ENCODE results near the gene BCAS3.

Gene BCAS3

DNA sequence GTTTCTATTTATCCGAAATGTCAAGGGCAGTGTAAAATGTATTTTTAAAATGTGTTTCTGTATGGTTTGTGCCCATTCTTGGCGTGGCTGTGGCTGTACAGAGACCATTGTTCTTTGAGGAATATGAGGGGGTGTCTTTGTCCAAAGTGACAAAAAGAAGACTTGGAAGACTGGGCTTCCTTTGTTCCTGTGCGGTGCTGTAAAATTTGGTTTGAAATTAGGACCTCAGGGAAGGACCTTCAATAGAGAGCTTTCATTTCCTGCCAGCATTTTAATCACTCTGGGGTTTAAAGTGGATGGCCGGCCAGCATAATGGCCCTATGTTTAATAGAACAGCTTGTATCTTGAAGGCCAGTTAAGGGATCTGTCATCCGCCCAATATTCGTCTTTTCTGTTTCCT lies 531.9 kb downstream of the BCAS3 start:
- DNase-seq = no peak

DNA sequence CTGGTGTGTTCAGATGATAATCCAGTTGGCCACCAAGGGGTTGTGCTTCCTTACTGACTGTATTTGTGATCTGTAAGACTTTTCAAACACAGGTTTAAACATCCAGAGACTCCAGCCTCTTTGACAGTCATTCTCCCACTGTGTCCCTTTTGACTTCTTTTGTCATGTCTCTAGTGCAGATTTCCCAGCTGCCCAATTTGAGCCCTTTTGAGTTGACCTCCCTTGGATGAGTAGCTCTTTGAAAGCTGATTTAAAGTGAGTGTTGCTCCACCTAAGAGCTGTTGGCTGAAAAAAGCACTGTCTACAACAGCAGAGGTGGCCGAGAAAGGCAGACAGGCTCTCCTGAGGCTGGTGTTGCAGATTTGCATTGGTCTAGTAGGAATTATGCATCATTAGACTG lies 533.6 kb downstream of the BCAS3 start:
- DNase-seq = no peak

DNA sequence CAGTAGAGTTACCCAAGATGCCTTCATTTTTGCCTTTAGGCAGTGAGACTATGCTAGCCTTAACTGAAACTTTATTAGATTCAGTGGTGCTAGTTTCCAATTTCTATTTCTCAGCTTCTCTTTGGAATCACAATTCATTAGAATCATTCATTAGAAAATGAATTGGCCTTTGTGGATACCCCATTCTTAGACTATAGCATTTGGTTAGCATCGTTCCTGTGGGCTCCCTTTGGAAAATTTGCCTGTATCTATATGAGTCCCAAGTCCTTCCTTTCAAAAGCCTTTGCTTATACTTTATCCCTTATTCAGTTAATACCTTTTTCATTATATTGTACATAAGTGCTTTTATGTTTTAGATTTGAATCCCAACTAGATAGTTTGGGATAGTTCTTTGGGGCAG lies 535.0 kb downstream of the BCAS3 start:
- DNase-seq = no peak

DNA sequence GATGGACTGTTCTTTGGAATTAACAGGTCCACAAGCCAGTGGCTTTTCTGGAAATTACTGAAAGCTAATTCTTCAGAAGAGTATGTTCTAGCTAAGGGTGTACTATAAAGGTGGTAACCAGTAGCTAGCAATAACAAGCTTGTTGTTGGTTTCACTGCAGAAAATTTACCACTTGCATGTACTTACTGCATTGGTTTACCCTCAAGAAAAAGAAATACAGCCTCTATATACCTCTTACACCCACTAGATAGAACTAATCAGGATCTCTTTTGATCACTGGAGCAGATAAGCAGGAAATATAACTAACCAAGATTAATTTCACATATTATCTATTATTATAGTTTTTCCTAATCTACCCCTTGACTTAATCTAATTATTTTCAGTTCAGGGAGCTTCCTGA lies 537.1 kb downstream of the BCAS3 start:
- no peak for DNase-seq

DNA sequence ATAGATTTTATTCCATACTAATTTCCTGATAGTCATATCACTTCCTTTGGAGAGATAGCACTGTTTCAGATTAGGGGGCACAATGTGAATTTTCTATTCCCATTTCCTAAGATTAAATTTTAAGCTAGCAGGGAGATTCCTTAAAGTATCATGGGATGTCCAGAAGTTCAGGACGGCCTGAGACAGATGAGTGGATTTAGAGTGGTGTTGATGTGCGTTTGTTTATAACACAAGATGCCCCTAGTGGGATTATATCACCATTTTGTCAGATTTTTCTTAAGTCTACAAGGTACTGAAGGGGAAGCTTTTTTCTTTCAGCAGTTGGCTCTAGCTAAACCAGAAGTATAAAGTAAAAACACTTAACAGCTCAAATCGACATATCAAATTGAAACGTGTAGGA lies 538.4 kb downstream of the BCAS3 start:
- DNase-seq = no peak

DNA sequence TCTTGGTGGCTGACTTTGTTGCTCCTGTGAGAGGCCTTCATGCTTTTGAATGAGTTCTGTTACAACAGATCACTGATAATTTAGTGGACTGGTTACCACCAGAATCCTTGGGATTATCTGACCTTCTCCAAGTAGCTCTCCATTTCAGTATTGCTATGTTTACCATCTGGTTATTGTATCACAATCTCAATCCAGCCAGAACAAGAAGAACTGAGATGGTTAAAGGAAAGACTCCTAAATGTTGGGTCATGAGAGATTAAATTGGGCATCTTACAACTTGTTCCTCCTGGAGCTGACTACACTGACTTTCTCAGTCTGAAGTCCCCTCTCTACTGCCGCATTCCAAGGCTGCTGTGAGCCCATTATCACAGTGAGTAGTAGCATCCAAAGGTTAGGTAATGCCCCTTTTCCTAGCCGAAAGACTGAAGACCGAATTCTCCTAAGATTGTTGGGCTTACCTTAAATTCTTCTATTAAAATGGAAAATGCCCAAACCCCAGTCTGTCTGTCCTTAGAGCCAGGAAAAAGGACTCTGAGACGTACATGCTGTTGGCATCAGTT lies 540.3 kb downstream of the BCAS3 start:
- DNase-seq = no peak

DNA sequence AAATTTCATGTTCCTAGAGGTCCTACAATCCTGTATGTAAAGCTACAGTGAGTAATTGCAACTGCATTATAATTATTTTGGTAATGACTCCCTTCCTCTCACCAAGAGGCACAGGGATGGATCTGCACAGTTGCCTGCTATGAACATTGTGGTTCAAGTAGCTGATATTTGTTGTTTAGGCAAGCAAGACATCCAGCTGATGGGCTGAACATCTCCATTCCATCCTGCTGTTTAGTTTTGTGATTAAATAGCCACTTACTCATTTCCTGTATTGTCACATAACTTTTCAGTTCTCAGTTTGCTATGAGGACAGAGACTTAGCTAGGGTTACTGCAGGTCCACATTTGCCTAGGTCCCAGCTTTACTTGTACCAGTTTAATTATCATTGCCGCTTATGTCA lies 540.8 kb downstream of the BCAS3 start:
- no peak for DNase-seq

DNA sequence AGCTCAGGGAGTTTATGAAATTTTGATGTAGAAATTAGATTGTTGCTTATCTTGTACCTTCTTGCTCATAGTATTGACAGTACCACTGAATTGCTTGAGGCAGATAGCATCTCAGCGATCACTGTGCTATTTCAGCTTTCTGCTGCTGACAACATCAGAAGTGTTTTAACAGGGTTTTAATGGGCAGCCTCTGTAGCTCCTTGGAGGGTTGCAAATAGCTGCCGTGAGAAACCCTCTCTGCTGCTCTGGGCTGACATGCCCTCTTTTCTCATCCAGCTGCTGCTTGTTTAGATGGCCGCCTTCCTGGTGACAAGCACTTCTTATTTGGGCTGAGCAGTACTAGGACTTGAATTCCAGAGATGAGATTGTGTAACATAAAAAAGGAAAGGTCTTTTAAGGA lies 541.8 kb downstream of the BCAS3 start:
- DNase-seq = no peak

DNA sequence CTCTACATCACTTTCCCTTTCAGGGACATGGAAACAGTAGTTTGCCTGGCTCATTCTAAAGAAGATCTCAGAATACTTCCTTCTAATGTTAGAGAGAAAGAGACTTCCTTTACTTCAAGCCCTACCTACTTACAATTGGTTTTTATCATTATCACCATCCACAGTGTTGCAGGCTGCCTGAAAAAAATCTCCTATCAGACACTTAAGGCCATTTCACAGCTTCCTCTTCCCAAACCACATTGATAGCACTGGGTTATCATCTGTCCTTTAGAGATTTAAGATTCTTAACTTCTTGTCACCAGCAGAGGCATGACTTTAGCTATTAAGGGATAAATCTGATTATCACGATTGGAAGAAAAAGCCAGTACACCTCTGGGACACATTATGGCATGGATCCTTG lies 543.5 kb downstream of the BCAS3 start:
- no peak for DNase-seq

DNA sequence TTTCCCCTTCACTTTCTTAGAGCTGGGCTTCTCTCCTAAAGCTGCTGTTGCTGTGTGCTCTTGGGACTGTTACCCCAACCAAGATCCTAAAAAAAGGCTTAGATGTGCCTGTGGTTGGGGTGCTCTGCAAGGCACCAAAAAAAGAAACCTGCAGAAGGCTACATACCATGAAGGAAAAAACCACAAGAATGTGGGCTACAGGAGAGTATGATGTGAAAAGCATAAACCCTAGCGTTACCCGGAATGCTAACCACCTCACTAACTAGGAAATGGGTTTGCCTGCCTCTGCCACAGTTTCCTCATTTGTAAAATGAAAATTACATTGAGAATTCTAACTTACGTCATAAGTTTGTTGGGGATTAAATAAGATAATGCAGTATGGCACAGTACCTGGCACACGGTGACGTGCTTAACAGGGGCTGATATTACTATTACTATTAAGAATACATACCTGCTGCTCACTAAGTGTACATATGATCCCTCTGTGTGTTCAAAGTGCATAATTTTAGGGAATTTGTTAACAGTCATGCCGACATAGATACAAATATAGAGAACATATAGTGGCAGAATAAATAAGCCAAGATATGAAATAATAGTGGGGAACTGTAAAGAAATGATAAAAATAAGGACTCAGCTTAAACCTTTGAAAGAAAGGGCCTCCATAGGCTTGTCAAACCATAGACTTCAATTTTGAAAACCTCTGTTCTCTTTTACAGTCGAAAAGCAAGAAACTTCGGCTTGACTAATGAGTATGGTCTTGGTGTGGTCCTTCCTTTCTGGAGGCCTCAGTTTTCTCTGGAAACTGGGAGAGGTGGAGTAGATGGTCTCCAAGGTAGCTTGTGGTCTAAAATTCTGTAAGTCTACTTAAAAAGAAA lies 544.2 kb downstream of the BCAS3 start:
- DNase-seq = no peak

DNA sequence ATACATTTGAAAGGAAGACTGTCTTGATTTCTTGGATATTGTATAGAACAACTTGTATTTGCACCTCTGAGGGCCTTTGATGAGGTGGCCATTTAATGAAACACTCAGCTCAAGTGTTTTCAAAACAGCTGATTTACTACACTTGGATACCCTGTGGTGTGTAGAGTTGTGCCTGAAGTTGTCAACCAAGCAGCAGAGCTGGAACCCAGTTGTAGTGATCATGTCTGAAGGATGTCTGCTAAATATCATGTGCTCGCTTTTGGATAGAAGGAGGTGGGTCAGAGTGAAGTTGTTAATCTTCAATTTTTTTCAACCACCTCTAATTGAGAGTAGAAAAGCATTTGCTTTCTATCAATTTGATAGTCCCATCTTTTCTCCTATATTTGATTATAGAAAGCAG lies 546.1 kb downstream of the BCAS3 start:
- DNase-seq = no peak

DNA sequence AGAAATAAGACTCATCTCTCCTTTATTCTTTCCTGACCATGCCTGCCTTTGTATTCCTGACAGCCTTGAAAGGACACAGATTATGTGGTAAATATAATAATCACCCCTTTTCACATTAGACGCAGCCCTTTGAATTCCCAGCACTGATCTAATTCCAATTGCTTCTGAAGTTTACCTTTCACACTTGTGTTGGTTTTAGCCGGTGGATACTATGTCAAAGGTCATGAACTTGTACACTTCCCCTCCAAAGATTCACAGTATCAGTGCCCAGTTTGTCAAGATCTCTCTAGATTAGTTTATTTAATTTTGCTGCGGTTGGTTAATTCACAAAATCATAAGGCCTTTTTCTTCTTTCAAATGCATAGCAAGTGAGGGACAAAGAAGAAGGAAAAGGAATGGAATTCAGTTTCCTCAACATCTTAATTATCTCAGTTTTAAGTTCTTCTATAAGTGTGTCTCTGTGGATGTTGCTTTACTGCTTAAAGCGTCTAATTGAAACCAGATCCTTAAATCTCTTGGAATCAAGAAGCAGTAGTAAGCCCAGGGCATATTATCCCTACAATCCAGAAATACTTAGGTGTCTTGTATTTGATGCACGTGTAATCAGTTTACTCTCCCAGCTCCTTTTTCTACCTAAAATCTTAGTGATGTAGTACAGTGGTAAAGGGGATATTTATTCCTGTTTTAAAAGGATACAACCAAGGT lies 547.7 kb downstream of the BCAS3 start:
- DNase-seq = no peak

DNA sequence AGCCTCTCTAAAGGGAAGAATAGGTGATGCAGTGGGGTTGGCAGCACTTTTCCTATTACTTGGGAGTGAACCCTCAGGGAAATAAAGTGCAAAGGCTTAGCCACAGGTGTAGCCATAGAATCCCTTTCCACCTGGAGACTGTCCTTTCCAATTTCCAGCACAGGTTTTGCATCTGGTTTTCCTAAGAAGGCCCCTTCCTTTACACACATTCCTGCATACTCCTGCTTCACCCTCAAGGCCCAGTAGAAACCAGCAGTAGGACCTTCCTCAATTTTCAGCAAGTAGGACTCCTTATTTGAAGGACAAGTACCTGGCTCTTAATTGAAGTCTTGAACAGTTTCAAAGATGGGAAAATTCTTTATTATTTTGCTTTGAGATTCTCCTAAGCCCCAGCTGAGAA lies 550.2 kb downstream of the BCAS3 start:
- no peak for DNase-seq

DNA sequence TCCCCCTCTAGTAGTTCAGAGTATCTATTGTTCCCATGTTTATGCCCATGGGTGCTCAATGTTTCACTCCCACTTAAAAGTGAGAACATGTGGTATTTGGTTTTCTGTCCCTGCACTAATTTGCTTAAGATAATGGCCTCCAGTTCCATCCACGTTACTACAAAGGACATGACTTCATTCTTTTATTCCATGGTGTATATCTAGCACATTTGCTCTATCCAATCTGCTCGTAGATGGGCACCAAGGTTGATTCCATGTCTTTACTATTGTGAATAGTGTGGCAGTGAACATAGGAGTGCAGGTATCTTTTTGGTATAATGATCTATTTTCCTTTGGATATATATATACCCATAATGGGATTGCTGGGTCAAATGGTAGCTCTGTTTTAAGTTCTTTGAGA lies 552.8 kb downstream of the BCAS3 start:
- no peak for DNase-seq

DNA sequence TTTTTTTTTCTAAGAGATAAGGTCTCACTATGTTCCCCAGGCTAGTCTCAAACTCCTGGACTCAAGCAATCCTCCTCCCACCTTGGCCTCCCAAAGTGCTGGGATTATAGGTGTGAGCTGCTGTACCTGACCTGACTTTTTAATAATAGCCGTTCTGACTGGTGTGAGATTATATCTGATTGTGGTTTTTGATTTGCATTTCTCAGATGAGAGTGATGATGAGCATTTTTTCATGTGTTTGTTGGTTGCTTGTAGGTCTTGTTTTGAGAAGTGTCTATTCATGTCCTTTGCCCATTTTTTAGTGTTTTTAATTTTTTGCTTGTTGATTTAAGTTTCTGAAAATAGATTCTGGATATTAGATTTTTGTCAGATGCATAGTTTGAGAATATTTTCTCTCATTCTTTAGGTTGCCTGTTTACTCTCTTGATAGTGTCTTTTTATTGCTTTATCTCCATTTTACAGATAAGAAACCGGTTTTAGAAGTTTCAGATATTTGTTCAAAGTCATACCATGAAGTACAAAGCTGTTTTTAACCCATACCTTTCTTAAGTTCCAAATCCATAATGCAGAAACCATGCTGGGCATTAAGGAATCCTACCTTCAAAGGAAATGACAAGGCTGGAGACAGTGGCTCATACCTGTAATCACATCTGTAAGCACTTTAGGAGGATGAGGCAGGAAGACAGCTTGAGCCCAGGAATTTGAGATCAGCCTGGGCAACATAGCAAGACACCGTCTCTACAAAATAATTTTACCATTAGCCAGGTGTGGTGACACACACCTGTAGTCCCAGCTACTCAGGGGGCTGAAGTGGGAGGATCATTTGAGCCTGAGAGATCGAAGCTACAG lies 553.5 kb downstream of the BCAS3 start:
- DNase-seq = no peak

DNA sequence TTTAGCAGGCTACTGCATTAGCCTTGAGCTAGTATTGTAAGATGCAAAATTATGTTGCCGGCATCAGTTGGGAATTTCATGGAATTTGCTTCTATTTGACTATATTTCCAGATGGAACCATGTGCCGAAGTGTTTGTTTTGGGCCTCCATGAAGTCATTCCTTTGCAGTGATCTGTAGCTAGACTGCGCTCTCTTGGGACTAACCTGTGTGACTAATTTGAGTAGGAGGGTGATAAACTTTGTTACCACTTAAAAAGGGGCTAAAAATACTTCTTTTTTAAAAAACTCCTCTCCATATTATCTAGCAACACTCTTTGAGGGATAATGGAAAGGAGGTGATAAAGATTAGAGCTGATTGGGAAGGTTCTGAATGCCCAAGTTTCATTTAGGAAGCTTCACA lies 555.2 kb downstream of the BCAS3 start:
- DNase-seq = no peak

DNA sequence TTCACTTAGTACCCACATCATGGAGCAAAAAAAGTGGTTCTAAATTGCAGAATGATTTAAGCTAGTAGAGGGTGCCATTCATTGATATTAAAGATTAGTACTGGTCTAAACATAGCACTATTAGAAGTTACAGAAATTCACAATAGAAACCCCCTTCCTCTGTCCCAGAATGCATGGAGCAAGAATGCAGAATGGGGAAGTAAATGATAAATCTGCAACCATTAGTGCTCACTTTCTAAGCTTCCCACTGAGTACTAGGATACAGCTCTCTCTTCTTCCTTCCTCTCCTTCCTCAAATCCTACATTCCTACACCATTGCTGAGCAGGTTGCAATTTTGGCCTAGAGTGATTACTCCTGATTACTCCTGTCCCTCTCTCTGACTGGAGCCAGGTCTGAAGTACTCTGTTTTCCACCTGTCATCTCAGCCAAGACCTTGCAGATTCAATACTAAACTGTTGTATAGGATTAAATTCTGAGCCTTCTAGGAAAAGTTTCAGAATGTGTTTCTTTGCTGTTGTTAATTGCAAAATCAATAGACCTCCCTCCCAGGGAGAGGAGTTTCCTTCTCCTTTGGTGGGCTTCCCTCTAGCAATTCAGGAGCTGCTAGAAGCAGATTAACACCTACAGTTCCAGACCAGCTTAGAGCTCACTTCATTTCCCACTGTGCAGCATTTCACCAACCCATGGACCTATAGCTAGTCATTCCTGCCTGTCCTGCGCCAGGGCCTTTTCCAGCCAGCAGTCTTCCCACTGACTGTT lies 556.5 kb downstream of the BCAS3 start:
- DNase-seq = no peak

DNA sequence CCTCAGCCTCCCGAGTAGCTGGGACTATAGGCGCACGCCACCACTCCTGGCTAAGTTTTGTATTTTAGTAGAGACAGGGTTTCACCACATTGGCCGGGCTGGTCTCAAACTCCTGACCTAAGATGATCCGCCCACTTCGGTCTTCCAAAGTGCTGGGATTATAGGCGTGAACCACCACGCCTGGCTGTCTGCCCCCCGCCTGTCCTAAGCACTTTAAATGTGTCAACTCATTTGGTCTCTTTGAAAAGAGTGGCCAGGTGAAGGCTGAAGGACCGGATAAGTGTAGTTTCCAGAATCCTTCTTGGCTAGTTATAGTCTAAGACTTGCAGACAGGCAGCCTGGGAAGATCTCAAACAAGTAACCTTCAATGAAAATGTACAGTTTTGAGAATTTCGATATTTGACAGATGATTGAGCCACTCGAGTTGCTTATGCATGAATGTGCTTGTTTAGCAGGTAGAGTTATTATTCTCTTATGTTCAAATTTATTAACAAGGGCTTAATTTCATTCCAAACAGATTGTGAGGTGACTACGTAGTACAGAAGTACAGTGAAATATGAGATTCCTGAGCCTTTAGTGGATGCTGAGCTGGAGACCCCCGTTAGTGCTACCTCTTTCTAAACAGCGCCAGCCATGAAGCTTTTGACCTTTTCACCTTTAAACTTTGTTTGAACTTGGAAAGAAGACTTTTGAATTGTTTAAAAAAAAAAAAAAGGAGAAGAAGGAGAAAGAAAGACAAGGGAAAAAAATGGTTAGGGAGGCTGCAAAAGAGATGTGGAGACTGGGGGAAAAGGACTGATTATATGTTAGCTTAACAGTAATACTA lies 557.6 kb downstream of the BCAS3 start:
- DNase-seq = no peak

DNA sequence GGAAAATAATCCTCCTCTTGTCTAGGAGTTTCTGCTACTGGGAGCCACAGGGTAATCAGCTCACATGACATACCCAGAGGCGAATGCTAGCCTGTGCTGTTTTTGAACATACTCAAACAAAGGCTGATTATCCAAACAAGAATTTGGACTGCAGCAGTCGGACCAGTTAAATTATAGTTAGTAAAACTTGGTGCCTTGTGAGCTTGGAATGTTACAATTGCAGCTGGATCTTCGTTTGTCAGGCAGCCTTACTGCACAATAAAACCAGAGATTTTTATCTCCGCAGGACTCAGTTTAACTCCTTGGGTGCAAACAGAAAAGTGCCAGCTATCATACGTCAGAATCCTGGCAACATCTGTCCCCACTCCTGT lies 558.2 kb downstream of the BCAS3 start:
- DNase-seq = no peak

DNA sequence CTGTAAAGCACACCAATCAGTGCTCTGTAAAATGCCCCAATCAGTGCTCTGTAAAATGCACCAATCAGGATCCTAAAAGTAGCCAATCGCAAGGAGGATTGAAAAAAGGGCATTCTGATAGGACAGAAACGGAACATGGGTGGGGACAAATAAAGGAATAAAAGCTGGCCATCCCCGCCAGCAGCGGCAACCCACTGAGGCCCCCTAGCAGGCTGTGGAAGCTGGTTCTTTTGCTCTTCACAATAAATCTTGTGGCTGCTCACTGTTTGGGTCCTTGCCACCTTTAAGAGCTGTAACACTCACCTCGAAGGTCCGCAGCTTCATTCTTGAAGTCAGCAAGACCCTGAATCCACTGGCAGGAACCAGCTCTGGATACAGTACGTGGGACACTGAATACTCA lies 559.6 kb downstream of the BCAS3 start:
- no peak for DNase-seq

DNA sequence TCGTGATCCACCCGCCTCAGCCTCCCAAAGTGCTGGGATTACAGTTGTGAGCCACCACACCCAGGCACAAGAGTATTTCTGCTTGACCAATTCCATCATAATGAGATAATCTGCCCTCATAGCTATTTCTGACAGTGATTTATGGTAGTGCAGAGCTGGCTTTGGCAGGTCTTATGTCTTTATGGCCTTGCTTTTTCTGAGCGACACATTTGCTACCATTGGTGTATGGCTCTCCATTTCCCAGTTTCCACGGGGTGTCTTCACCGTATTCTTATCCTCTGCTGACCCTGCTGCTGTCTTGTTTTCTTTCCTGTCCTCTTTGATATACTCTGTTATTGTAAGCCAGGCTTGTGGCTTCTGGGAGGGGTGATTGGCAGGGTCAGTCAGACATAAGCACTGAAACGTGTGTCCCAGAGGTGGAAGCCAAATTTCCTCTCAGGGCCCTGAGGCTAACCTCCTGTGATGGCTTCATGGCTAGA lies 560.8 kb downstream of the BCAS3 start:
- DNase-seq = no peak

DNA sequence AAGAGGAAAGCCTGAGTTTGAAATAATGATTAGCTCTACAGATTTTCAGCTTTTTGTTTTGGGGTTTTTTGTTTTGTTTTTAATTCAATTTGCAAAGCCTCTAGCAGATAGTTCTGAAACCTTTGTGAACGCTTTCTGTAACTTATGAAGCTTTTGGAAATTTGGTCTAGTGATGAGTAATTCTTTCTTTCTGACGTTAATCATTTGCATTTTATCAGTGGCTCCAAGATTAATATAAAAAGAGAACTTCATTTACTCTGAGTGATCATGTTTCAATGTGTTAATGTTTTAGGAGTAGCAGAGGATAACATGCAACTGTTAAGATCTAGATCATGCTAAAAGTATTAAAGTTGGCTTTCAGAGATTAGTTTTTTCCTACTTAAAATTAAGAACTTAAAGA lies 561.7 kb downstream of the BCAS3 start:
- DNase-seq = no peak

Measured in NCI-H2081 treated with DMSO at 0.1 percent for 48 hours (cell line).